ENCODE measurements around the gene DZIP3.

DNA sequence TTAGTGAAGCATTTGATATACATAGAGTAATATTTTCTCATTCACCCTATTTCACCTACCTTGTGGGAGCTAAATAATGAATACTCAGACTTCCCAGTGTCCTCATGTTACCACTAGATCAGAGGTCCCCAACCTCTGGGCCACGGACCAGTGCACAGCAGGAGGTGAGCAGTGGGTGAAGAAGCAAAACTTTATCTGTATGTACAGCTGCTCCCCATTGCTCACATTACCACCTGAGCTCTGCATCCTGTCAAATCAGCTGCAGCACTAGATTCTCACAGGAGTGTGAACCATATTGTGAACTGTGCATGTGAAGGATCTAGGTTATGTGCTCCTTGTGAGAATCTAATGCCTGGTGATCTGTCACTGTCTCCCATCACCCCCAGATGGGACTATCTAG is 88.3 kb downstream of the DZIP3 start:
- TF ChIP-seq POLR2A (IDR thresholded peaks at IDR 0.05) = no peak
- TF ChIP-seq, protein P1, sequence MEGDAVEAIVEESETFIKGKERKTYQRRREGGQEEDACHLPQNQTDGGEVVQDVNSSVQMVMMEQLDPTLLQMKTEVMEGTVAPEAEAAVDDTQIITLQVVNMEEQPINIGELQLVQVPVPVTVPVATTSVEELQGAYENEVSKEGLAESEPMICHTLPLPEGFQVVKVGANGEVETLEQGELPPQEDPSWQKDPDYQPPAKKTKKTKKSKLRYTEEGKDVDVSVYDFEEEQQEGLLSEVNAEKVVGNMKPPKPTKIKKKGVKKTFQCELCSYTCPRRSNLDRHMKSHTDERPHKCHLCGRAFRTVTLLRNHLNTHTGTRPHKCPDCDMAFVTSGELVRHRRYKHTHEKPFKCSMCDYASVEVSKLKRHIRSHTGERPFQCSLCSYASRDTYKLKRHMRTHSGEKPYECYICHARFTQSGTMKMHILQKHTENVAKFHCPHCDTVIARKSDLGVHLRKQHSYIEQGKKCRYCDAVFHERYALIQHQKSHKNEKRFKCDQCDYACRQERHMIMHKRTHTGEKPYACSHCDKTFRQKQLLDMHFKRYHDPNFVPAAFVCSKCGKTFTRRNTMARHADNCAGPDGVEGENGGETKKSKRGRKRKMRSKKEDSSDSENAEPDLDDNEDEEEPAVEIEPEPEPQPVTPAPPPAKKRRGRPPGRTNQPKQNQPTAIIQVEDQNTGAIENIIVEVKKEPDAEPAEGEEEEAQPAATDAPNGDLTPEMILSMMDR (IDR thresholded peaks at IDR 0.05) = no peak

Data from lower leg skin (tissue), 3 donors.